Gastrocnemius medialis (tissue), 4 donors: ENCODE results near the gene ATP6V0D1. TPM values are rescaled to one million over a fixed set of nuclear protein-coding genes. Genes with fewer than 3 reads are reported as not detected.

Experiments
- ATAC-seq, 2 donors: fragments of 150-250 bp; one replicate each; pipeline ENCODE4 v1.9.1; 2016
- DNase-seq, 2 donors: peaks; one replicate each; pipeline ENCODE4 v3.0.0-alpha.2; 2019
- H3K27ac ChIP-seq, 4 donors: fragments of 200-600 bp; sonication (generic); 1 replicate in 1 of 4; 2 replicates in 3 of 4; pipeline ENCODE4 v1.5.1; 2016 to 2018; ENCODE audit warnings: mild to moderate bottlenecking in 2 of 4, moderate library complexity in 1 of 4
- H3K27me3 ChIP-seq, 3 donors: fragments of 200-600 bp; sonication (generic) in 2 of 3; 1 replicate in 1 of 3; 2 replicates in 2 of 3; pipeline versions ENCODE4 v1.5.1 to v1.6.0; 2016 to 2019; ENCODE audit warnings: mild to moderate bottlenecking in 1 of 3, moderate library complexity in 1 of 3
- H3K36me3 ChIP-seq, 2 donors: fragments of 200-600 bp; sonication (generic) in 1 of 2; one replicate each; pipeline ENCODE4 v1.5.1; 2017 to 2018
- H3K4me1 ChIP-seq, 2 donors: fragments of 200-600 bp; sonication (generic) in 1 of 2; one replicate each; pipeline ENCODE4 v1.5.1; 2016 to 2017; ENCODE audit warnings: mild to moderate bottlenecking in 2 of 2
- H3K4me3 ChIP-seq, 4 donors: fragments of 200-600 bp; sonication (generic) in 3 of 4; 1 replicate in 1 of 4; 2 replicates in 3 of 4; pipeline ENCODE4 v1.5.1; 2016 to 2019; ENCODE audit warnings: mild to moderate bottlenecking in 2 of 4
- H3K9me3 ChIP-seq, 3 donors: fragments of 200-600 bp; sonication (generic) in 2 of 3; 1 replicate in 1 of 3; 2 replicates in 2 of 3; pipeline ENCODE4 v1.5.1; 2016 to 2019
- POLR2A ChIP-seq, 2 donors: fragments of 450-650 bp; IDR thresholded peaks; one replicate each; pipeline ENCODE4 v1.6.1; 2017; ENCODE audit warnings: antibody characterized with exemption in 2 of 2, mild to moderate bottlenecking in 2 of 2, moderate library complexity in 2 of 2
- in situ Hi-C, 4 donors: fragments of 200-750 bp; cut with MboI; loops; one replicate each; pipeline versions ENCODE4 v1.15.0 to v1.8.0; 2017; ENCODE audit warnings: low sequenced_read_pairs in 4 of 4
- intact Hi-C: fragments of 100-400 bp; cut with DNase I; formaldehyde crosslinking; loops from one replicate; pipeline ENCODE4 v1.15.1; 2023; ENCODE audit warnings: low total_unique reads
- total RNA-seq, 4 donors: library from RNA; depleted of rRNA; stranded (reverse); fragments of >200 nt; gene quantifications; one replicate each; pipeline versions ENCODE4 v1.1.0 to v1.2.3, GENCODE V29; 2016
- TF ChIP-seq, protein P1 (sequence below), 5 experiments: fragments of 450-650 bp in 3 of 5; fragments of 200-600 bp in 2 of 5; sonication (generic) in 2 of 5; IDR thresholded peaks in 4 of 5; conservative IDR thresholded peaks in 1 of 5; 1 replicate in 4 of 5; 2 replicates in 1 of 5; pipeline ENCODE4 v1.5.1; 2016 to 2019; ENCODE audit warnings: antibody characterized with exemption in 5 of 5, mild to moderate bottlenecking in 3 of 5, moderate library complexity in 3 of 5

The ATP6V0D1 gene
- total RNA-seq, 4 donors from 2014 or later: 117 to 211 (median 157) TPM

DNA sequence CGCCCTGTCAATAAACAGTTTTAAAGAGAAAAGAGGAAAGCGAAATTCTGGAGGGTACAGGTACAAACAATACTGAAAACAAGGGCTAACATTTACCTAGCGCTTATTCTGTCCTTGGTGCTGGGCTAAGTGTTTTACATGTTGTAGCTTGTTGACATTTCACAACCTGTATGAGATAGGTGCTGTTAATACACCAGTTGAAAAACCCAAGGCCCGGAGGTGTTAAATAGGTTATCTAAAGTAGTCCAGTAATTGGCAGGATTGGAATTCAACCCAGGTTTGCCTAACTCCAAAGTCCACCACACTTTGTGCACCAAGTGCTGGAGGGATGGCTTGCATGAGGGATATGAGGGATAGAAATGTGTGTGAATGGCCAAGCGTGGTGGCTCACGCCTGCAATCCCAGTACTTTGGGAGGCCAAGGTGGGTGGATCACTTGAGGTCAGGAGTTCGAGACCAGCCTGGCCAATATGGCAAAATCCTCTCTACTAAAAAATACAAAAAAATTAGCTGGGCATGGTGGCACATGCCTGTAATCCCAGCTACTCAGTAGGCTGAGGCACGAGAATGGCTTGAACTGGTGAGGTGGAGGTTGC lies 2.9 kb downstream of the ATP6V0D1 start:
- ATAC-seq: no peak
- Histone ChIP-seq H3K4me3 (no peak overlapping the region), H3K9me3 (no peaks in the 10 kb centered on the region), H3K27me3 (no peaks in the 10 kb centered on the region), H3K4me1 (peaks cover 38 to 58% of the 10 kb centered on the region in 2 donors), H3K27ac (no peak overlapping the region), H3K36me3 (no peaks in the 10 kb centered on the region)
- TF ChIP-seq, protein P1, sequence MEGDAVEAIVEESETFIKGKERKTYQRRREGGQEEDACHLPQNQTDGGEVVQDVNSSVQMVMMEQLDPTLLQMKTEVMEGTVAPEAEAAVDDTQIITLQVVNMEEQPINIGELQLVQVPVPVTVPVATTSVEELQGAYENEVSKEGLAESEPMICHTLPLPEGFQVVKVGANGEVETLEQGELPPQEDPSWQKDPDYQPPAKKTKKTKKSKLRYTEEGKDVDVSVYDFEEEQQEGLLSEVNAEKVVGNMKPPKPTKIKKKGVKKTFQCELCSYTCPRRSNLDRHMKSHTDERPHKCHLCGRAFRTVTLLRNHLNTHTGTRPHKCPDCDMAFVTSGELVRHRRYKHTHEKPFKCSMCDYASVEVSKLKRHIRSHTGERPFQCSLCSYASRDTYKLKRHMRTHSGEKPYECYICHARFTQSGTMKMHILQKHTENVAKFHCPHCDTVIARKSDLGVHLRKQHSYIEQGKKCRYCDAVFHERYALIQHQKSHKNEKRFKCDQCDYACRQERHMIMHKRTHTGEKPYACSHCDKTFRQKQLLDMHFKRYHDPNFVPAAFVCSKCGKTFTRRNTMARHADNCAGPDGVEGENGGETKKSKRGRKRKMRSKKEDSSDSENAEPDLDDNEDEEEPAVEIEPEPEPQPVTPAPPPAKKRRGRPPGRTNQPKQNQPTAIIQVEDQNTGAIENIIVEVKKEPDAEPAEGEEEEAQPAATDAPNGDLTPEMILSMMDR (IDR thresholded peaks at IDR 0.05 in 4 of 5, conservative IDR thresholded peaks at IDR 0.05 in 1 of 5): no peak
- TF ChIP-seq POLR2A (IDR thresholded peaks at IDR 0.05): no peak
- DNase-seq: no peak
- in situ Hi-C loops: no loop called here
- intact Hi-C loops: no loop called here

DNA sequence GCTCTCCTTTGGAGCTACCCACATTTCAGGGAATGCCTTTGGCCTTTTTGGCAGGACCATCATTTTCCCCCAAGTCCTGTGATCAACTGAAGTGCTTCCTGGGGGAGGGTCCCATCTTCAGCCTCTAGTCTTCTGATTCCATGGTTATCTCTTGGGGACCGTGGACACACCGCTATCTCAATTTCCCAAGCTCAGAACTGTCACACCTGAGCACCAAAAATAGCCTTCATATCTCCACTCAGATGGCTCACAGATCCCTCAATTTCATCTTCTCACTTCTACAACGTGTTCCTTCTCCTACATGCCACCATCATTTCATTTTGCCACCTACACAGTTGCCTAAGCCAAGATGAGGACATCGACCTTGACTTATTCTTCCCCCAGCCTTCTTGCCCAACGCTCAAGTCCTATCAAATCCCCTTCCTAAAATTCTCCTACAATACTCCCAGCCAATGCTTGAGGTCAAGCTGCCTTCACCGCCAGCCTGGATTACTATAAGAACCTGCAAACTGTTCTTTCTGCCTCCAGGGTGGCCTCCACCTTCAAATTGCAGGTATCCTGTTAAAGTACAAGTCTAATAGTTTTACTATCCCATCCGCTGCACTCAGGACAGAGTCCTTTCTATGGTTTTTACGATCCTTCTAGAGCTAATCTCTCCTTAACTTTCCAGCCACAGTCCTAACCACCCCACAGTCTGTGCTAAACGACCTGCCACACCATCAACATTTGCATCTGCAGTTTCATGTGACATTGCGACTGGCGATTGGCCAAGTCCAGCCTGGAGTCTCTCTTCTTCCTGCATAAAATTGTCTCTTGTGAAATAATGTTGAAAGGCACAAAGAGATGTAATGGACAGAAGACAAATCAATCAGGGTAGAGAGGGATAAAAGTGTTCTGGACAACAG lies 6.2 kb downstream of the ATP6V0D1 start:
- no peaks in the 10 kb centered on the region for H3K36me3 ChIP-seq
- in situ Hi-C loops: no loop called here

DNA sequence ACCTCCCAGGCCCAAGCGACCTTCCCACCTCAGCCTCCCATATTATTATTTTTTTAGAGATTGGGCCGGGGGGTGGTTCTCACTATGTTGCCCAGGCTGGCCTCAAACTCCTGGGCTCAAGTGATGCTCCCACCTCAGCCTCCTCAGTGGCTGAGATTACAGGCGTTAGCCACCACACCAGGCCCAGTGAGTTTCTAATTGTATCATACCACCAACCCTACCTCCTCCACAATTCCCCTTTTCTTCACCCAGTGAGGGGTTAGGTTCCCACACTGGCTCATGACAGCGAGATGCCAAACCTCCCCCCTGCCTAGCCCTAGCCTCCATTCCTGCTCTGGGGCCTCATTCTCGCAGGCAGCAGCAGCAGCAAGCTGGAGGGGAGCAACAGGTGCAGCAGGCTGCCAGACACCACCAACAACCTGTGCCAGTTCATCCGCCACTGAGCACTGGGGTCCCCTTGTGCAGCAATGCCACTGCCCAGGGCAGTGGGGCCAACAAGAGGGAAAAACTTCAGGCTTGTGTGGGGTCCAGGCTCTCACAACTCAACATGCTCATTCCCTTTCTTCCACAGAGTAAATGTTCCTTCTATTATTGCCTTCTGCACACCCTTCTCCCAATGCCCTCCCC lies 9.1 kb downstream of the ATP6V0D1 start:
- TF ChIP-seq, protein P1 (IDR thresholded peaks at IDR 0.05 in 4 of 5, conservative IDR thresholded peaks at IDR 0.05 in 1 of 5): no peak
- TF ChIP-seq POLR2A (IDR thresholded peaks at IDR 0.05): no peak
- H3K27ac ChIP-seq: no peak overlapping the region
- no peaks in the 10 kb centered on the region for H3K9me3 ChIP-seq
- H3K4me3 ChIP-seq: no peak overlapping the region
- H3K36me3 ChIP-seq: no peaks in the 10 kb centered on the region
- in situ Hi-C loops: no loop called here
- intact Hi-C loops: no loop called here
- DNase-seq (no peak), ATAC-seq (no peak)
- H3K27me3 ChIP-seq: no peaks in the 10 kb centered on the region
- H3K4me1 ChIP-seq: peaks cover 58 to 83% of the 10 kb centered on the region in 2 donors

More for the DNA sequence above, 6.2 kb downstream of the ATP6V0D1 start:
- DNase-seq (no peak), ATAC-seq (no peak)
- intact Hi-C loops: no loop called here
- no peak for TF ChIP-seq POLR2A (IDR thresholded peaks at IDR 0.05)
- TF ChIP-seq, protein P1 (IDR thresholded peaks at IDR 0.05 in 4 of 5, conservative IDR thresholded peaks at IDR 0.05 in 1 of 5): no peak
- H3K4me1 ChIP-seq: peaks cover 44 to 69% of the 10 kb centered on the region in 2 donors
- no peak overlapping the region for H3K27ac ChIP-seq
- no peaks in the 10 kb centered on the region for H3K27me3 ChIP-seq
- no peaks in the 10 kb centered on the region for H3K9me3 ChIP-seq
- no peak overlapping the region for H3K4me3 ChIP-seq

DNA sequence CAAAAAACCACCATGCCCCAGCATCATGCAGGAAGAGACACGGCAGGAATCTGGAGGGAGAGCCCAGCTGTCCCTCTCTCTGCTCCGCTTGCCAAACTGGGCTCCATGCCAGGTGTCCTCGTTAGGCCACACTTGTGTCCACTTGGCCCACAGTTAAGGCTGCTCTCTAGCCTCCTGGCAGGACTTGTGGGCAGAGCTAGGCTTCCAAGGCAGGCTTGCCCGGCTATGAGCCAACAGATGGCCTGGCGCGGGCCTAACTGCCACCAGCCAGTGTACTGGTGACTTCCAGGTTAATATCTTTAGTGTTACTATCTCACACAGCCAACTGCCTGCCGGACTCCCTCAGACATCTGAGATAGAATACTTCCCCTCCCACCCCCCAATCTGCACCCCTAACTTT lies 10.6 kb downstream of the ATP6V0D1 start:
- peak overlapping the region; percentile 51 to 74 (median 68) for H3K27ac ChIP-seq
- no peaks in the 10 kb centered on the region for H3K36me3 ChIP-seq
- intact Hi-C loops: no loop called here
- DNase-seq (peak; percentile 96 to 99), ATAC-seq (peak; percentile 98)
- in situ Hi-C loops: no loop called here
- H3K9me3 ChIP-seq: no peaks in the 10 kb centered on the region
- H3K27me3 ChIP-seq: no peaks in the 10 kb centered on the region
- no peak for TF ChIP-seq POLR2A (IDR thresholded peaks at IDR 0.05)
- TF ChIP-seq, protein P1 (IDR thresholded peaks at IDR 0.05 in 4 of 5, conservative IDR thresholded peaks at IDR 0.05 in 1 of 5): no peak
- peaks cover 52 to 76% of the 10 kb centered on the region in 2 donors for H3K4me1 ChIP-seq
- H3K4me3 ChIP-seq: no peak overlapping the region
